ENCODE measurements around the gene PCID2. TPM values are rescaled to one million over a fixed set of nuclear protein-coding genes. Genes with fewer than 3 reads are reported as not detected.

The PCID2 gene
- total and polyA plus RNA-seq, 2 donors (not counting 1 experiment from before 2014, with no cell fraction given), result 52.2 to 61.1 TPM

DNA sequence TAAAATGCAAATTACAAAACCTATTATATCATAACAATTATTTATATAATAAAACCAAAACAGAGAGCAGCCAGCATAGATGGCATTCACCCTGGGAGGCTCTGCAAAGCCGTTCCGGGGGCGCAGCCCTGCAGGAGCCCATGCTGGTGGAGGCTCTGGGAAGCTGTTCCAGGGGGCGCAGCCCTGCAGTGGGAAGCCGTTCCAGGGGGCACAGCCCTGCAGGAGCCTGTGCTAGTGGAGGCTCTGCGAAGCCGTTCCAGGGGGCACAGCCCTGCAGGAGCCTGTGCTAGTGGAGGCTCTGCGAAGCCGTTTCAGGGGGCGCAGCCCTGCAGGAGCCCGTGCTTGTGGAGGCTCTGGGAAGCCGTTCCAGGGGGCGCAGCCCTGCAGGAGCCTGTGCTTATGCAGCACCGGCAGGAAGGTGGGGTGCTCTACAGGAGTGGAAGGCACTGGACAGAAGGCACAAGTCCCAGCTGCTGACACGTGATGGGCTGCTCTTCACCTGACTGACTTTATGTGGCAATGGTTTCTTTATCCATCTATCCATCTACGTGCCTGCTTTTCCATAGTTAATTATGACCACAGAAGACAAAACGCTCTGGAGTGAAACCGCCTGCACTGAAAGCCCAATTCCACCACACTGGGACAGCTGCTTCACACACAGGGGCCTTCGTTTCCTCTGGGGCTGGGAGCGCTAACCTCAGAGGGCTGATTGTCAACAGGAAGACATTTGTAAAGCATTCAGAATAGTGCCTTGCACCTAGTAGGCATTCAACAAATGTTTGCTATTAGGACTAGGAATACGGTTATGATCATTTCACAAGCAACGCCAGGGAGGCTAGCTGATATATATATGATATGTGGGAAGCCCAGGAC is 23.7 kb downstream of the PCID2 start:
- no peak overlapping the region for H3K27ac ChIP-seq (ENCODE audit: low read length in 2 of 2)
- no peaks in the 10 kb centered on the region for H4K20me1 ChIP-seq (ENCODE audit: control insufficient read depth, insufficient read depth, low read length, poor library complexity, severe bottlenecking)
- DNase-seq, result no peak
- intact Hi-C loops (cut with micrococcal nuclease), result no loop called here
- H3K9ac ChIP-seq (ENCODE audit: low read length), result no peak overlapping the region
- H3K27me3 Mint-ChIP-seq, result no peaks in the 10 kb centered on the region
- H3K4me1 ChIP-seq (ENCODE audit: control insufficient read depth in 2 of 2, insufficient read depth in 2 of 2, low read length in 2 of 2), result no peaks in the 10 kb centered on the region
- H3K4me1 Mint-ChIP-seq, result peaks cover 3% of the 10 kb centered on the region
- 73% methylated on average over 19 of the region's 22 CpGs for WGBS (ENCODE audit: insufficient coverage)
- H2AFZ ChIP-seq (ENCODE audit: insufficient read depth, low read depth, low read length, poor library complexity, severe bottlenecking), result no peak overlapping the region
- H3K4me3 Mint-ChIP-seq, result peak overlapping the region; percentile 20
- no peak for ATAC-seq (ENCODE audit: low read depth)
- CTCF ChIA-PET, result no interaction called here
- H3K36me3 ChIP-seq (replicated peaks in 1 of 2; ENCODE audit: control extremely low read depth in 1 of 2, control insufficient read depth in 1 of 2, extremely low read depth in 1 of 2, insufficient read depth in 2 of 2, low read length in 1 of 2), result peaks cover 9 to 71% of the 10 kb centered on the region in 2 experiments
- no peak overlapping the region for H3K4me3 ChIP-seq (ENCODE audit: control extremely low read depth in 1 of 5, extremely low read depth in 1 of 5, insufficient read depth in 1 of 5, low read depth in 2 of 5, low read length in 4 of 5)
- POLR2A ChIA-PET, result no interaction called here
- H3K4me2 ChIP-seq (replicated peaks; ENCODE audit: low read depth, low read length, poor library complexity, severe bottlenecking), result no peak overlapping the region
- no peaks in the 10 kb centered on the region for H3K9me3 ChIP-seq (ENCODE audit: control extremely low read depth in 1 of 3, control insufficient read depth in 2 of 3, insufficient read depth in 1 of 3, low read length in 2 of 3)
- no peaks in the 10 kb centered on the region for H3K9me3 Mint-ChIP-seq (ENCODE audit: insufficient read depth)
- no peaks in the 10 kb centered on the region for H3K27me3 ChIP-seq (replicated peaks in 1 of 4; ENCODE audit: control extremely low read depth in 1 of 4, control insufficient read depth in 3 of 4, insufficient read depth in 4 of 4, low read length in 3 of 4)
- no peak for TF ChIP-seq EZH2 (IDR thresholded peaks at IDR 0.05; ENCODE audit: borderline replicate concordance, insufficient read depth, low read depth, low read length, poor library complexity, severe bottlenecking)
- TF ChIP-seq, protein P1, sequence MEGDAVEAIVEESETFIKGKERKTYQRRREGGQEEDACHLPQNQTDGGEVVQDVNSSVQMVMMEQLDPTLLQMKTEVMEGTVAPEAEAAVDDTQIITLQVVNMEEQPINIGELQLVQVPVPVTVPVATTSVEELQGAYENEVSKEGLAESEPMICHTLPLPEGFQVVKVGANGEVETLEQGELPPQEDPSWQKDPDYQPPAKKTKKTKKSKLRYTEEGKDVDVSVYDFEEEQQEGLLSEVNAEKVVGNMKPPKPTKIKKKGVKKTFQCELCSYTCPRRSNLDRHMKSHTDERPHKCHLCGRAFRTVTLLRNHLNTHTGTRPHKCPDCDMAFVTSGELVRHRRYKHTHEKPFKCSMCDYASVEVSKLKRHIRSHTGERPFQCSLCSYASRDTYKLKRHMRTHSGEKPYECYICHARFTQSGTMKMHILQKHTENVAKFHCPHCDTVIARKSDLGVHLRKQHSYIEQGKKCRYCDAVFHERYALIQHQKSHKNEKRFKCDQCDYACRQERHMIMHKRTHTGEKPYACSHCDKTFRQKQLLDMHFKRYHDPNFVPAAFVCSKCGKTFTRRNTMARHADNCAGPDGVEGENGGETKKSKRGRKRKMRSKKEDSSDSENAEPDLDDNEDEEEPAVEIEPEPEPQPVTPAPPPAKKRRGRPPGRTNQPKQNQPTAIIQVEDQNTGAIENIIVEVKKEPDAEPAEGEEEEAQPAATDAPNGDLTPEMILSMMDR (IDR thresholded peaks at IDR 0.05), result no peak
- H3K79me2 ChIP-seq (ENCODE audit: control insufficient read depth, insufficient read depth, low read length), result no peaks in the 10 kb centered on the region
- H3K27ac Mint-ChIP-seq, result no peak overlapping the region

DNA sequence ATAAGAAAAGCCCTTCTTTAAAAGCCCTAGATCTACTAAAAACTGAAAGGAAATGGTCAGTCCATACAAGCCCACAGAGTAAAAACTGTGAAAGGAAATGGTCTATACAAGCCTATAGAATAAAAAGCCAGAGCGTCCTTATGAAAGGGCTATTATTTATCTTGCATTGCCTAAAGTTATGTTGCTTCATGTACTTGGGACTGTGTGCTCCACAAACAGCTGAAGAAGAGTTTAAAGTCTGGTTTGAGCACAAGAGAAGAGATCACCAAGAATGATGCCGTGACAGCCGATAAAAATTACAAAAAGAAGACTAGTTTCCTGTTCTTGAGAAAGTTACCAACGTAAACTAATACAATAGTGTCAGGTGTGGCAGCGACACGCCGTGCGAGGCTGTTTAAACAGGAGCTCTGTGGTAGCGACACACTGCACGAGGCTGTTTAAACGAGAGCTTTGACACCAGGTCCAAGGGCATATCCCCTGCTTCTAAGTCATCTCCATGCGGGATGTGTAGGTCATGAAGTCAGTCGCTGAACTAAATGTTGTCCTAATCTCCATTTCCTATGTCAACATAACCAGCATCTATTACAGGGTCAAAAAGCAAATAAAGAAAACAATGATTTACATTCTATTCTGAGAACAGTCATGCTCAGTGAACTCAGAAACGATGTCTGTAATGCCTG is 24.9 kb downstream of the PCID2 start:
- H3K27ac Mint-ChIP-seq, result no peak overlapping the region
- peaks cover 3% of the 10 kb centered on the region for H3K4me1 Mint-ChIP-seq
- Histone ChIP-seq H3K4me2 (replicated peaks; ENCODE audit: low read depth, low read length, poor library complexity, severe bottlenecking) (no peak overlapping the region), H3K36me3 (replicated peaks in 1 of 2; ENCODE audit: control extremely low read depth in 1 of 2, control insufficient read depth in 1 of 2, extremely low read depth in 1 of 2, insufficient read depth in 2 of 2, low read length in 1 of 2) (peaks cover 6 to 74% of the 10 kb centered on the region in 2 experiments), H3K27ac (ENCODE audit: low read length in 2 of 2) (no peak overlapping the region), H3K4me1 (ENCODE audit: control insufficient read depth in 2 of 2, insufficient read depth in 2 of 2, low read length in 2 of 2) (no peaks in the 10 kb centered on the region), H2AFZ (ENCODE audit: insufficient read depth, low read depth, low read length, poor library complexity, severe bottlenecking) (no peak overlapping the region), H4K20me1 (ENCODE audit: control insufficient read depth, insufficient read depth, low read length, poor library complexity, severe bottlenecking) (no peaks in the 10 kb centered on the region), H3K4me3 (ENCODE audit: control extremely low read depth in 1 of 5, extremely low read depth in 1 of 5, insufficient read depth in 1 of 5, low read depth in 2 of 5, low read length in 4 of 5) (no peak overlapping the region), H3K27me3 (replicated peaks in 1 of 4; ENCODE audit: control extremely low read depth in 1 of 4, control insufficient read depth in 3 of 4, insufficient read depth in 4 of 4, low read length in 3 of 4) (no peaks in the 10 kb centered on the region), H3K79me2 (ENCODE audit: control insufficient read depth, insufficient read depth, low read length) (no peaks in the 10 kb centered on the region), H3K9ac (ENCODE audit: low read length) (no peak overlapping the region), H3K9me3 (ENCODE audit: control extremely low read depth in 1 of 3, control insufficient read depth in 2 of 3, insufficient read depth in 1 of 3, low read length in 2 of 3) (no peaks in the 10 kb centered on the region)
- TF ChIP-seq, protein P1 (IDR thresholded peaks at IDR 0.05), result no peak
- TF ChIP-seq EZH2 (IDR thresholded peaks at IDR 0.05; ENCODE audit: borderline replicate concordance, insufficient read depth, low read depth, low read length, poor library complexity, severe bottlenecking), result no peak
- H3K27me3 Mint-ChIP-seq, result no peaks in the 10 kb centered on the region
- DNase-seq, result no peak
- no peak for ATAC-seq (ENCODE audit: low read depth)
- no peak overlapping the region for H3K4me3 Mint-ChIP-seq
- ChIA-PET POLR2A (no interaction called here), CTCF (no interaction called here)
- intact Hi-C loops (cut with micrococcal nuclease), result no loop called here
- 99% methylated on average over 13 of the region's 14 CpGs for WGBS (ENCODE audit: insufficient coverage)
- no peaks in the 10 kb centered on the region for H3K9me3 Mint-ChIP-seq (ENCODE audit: insufficient read depth)
